ENCODE results near the gene ARHGAP25. TPM values are rescaled to one million over a fixed set of nuclear protein-coding genes. Genes with fewer than 3 reads are reported as not detected.

The ARHGAP25 gene
- total and polyA plus RNA-seq, 4 donors, result 17.1 to 43.0 (median 22.6) TPM

GRCh38 chr2:68722712-68723111 is 11.9 kb upstream of the ARHGAP25 start:
- no peak overlapping the region for H3K9ac ChIP-seq (ENCODE audit: insufficient read depth in 1 of 2, low read length in 2 of 2)
- H3K9me3 ChIP-seq (ENCODE audit: control insufficient read depth in 4 of 4, insufficient read depth in 3 of 4, low read length in 3 of 4), result no peaks in the 10 kb centered on the region
- peaks cover 0 to 8% (median 0%) of the 10 kb centered on the region in 5 donors for H3K4me1 ChIP-seq (ENCODE audit: control insufficient read depth in 5 of 5, insufficient read depth in 5 of 5, low read length in 5 of 5)
- no peak overlapping the region for H3K4me3 ChIP-seq
- no peaks in the 10 kb centered on the region for H3K36me3 ChIP-seq (ENCODE audit: control insufficient read depth in 4 of 4, insufficient read depth in 4 of 4, low read length in 4 of 4)
- ATAC-seq (ENCODE audit: insufficient read depth, low FRiP score) (no peak), DNase-seq (no peak)
- no peak overlapping the region for H3K27ac ChIP-seq (ENCODE audit: low read depth in 1 of 2, low read length in 1 of 2)
- TF ChIP-seq CTCF (IDR thresholded peaks at IDR 0.05; ENCODE audit: control extremely low read depth, extremely low read depth), result no peak
- no peaks in the 10 kb centered on the region for H3K27me3 ChIP-seq (ENCODE audit: control insufficient read depth in 3 of 3, insufficient read depth in 3 of 3, low read length in 2 of 3)
- WGBS, 2 donors, result 75 to 77% methylated on average over 8 of the region's 8 CpGs

- Histone ChIP-seq H3K27ac (ENCODE audit: low read depth in 1 of 2, low read length in 1 of 2) (no peak overlapping the region), H3K4me1 (ENCODE audit: control insufficient read depth in 5 of 5, insufficient read depth in 5 of 5, low read length in 5 of 5) (peaks cover 0 to 8% (median 0%) of the 10 kb centered on the region in 5 donors), H3K9me3 (ENCODE audit: control insufficient read depth in 4 of 4, insufficient read depth in 3 of 4, low read length in 3 of 4) (no peaks in the 10 kb centered on the region), H3K27me3 (ENCODE audit: control insufficient read depth in 3 of 3, insufficient read depth in 3 of 3, low read length in 2 of 3) (no peaks in the 10 kb centered on the region), H3K4me3 (no peak overlapping the region), H3K36me3 (ENCODE audit: control insufficient read depth in 4 of 4, insufficient read depth in 4 of 4, low read length in 4 of 4) (no peaks in the 10 kb centered on the region), H3K9ac (ENCODE audit: insufficient read depth in 1 of 2, low read length in 2 of 2) (no peak overlapping the region)
- ATAC-seq (ENCODE audit: insufficient read depth, low FRiP score) (no peak), DNase-seq (no peak)
- WGBS, 2 donors, result 66 to 85% methylated on average over 2 of the region's 2 CpGs
- no peak for TF ChIP-seq CTCF (IDR thresholded peaks at IDR 0.05; ENCODE audit: control extremely low read depth, extremely low read depth)
Observed at GRCh38 chr2:68723181-68723580, 11.4 kb upstream of the ARHGAP25 start.

GRCh38 chr2:68726100-68726499 is 8.5 kb upstream of the ARHGAP25 start:
- Histone ChIP-seq H3K36me3 (ENCODE audit: control insufficient read depth in 4 of 4, insufficient read depth in 4 of 4, low read length in 4 of 4) (no peaks in the 10 kb centered on the region), H3K4me3 (no peak overlapping the region), H3K9me3 (ENCODE audit: control insufficient read depth in 4 of 4, insufficient read depth in 3 of 4, low read length in 3 of 4) (no peaks in the 10 kb centered on the region), H3K9ac (ENCODE audit: insufficient read depth in 1 of 2, low read length in 2 of 2) (no peak overlapping the region), H3K4me1 (ENCODE audit: control insufficient read depth in 5 of 5, insufficient read depth in 5 of 5, low read length in 5 of 5) (peaks cover 0 to 8% (median 0%) of the 10 kb centered on the region in 5 donors), H3K27me3 (ENCODE audit: control insufficient read depth in 3 of 3, insufficient read depth in 3 of 3, low read length in 2 of 3) (no peaks in the 10 kb centered on the region), H3K27ac (ENCODE audit: low read depth in 1 of 2, low read length in 1 of 2) (no peak overlapping the region)
- DNase-seq (no peak), ATAC-seq (ENCODE audit: insufficient read depth, low FRiP score) (no peak)
- WGBS, 2 donors, result 58 to 77% methylated on average over 6 of the region's 6 CpGs
- TF ChIP-seq CTCF (IDR thresholded peaks at IDR 0.05; ENCODE audit: control extremely low read depth, extremely low read depth), result no peak

Data from lung (tissue), 12 donors.